Fibroblast of lung (primary cell): Measurements from ENCODE around the gene SLX1B.
"Not testable (repeated sequence)": the region's sequence is repeated elsewhere in the genome, so short reads cannot be mapped to it uniquely, and the experiment has no call there.

ENCODE experiments used
- CTCF ChIP-seq, 2 donors: IDR thresholded peaks in 1 of 2; conservative IDR thresholded peaks in 1 of 2; 1 replicate in 1 of 2; 2 replicates in 1 of 2; pipeline ENCODE4 v1.5.1; 2011 to 2012; ENCODE audit warnings: low read length in 2 of 2, control low read depth in 1 of 2, inconsistent platforms in 1 of 2, low read depth in 1 of 2, mild to moderate bottlenecking in 1 of 2
- EZH2 ChIP-seq: IDR thresholded peaks from 2 replicates; pipeline ENCODE4 v1.5.1; 2012; ENCODE audit warnings: low read length, control low read depth, mild to moderate bottlenecking; ENCODE audit errors: missing control alignments

- TF ChIP-seq CTCF (conservative IDR thresholded peaks at IDR 0.05 in 1 of 2, IDR thresholded peaks at IDR 0.05 in 1 of 2; ENCODE audit: low read depth in 1 of 2, low read length in 2 of 2); EZH2: not testable (repeated sequence)
Measured at GRCh38 chr16:29472065-29472464, 17.7 kb downstream of the SLX1B start.
